Endothelial cell of umbilical vein (primary cell): ENCODE measurements around the gene CD151.

Source experiments
- CTCF ChIP-seq, 2 donors: IDR thresholded peaks; 1 replicate in 1 of 2; 2 replicates in 1 of 2; pipeline ENCODE4 v1.5.1; 2011; ENCODE audit warnings: low read length in 2 of 2, mild to moderate bottlenecking in 2 of 2, moderate library complexity in 2 of 2, control low read depth in 1 of 2, inconsistent platforms in 1 of 2, low read depth in 1 of 2; ENCODE audit not compliant: insufficient read depth in 1 of 2; ENCODE audit errors: extremely low read depth in 1 of 2
- EZH2 ChIP-seq: IDR thresholded peaks from 2 replicates; pipeline ENCODE4 v1.6.1; 2012; ENCODE audit warnings: borderline replicate concordance, low read depth, mild to moderate bottlenecking, moderate library complexity, low read length, inconsistent platforms; ENCODE audit not compliant: severe bottlenecking
- JUN ChIP-seq: IDR thresholded peaks from 2 replicates; pipeline ENCODE4 v1.6.1; 2011; ENCODE audit warnings: borderline replicate concordance, low read depth; ENCODE audit not compliant: insufficient read length, insufficient read depth
- POLR2A ChIP-seq: IDR thresholded peaks from 2 replicates; pipeline ENCODE4 v1.6.1; 2012; ENCODE audit warnings: low read depth, mild to moderate bottlenecking, control low read depth, low read length
- POLR2AphosphoS5 ChIP-seq: IDR thresholded peaks from 2 replicates; pipeline ENCODE4 v1.6.1; 2012; ENCODE audit warnings: low read depth, mild to moderate bottlenecking, control low read depth, low read length, moderate library complexity; ENCODE audit not compliant: insufficient read depth

DNA sequence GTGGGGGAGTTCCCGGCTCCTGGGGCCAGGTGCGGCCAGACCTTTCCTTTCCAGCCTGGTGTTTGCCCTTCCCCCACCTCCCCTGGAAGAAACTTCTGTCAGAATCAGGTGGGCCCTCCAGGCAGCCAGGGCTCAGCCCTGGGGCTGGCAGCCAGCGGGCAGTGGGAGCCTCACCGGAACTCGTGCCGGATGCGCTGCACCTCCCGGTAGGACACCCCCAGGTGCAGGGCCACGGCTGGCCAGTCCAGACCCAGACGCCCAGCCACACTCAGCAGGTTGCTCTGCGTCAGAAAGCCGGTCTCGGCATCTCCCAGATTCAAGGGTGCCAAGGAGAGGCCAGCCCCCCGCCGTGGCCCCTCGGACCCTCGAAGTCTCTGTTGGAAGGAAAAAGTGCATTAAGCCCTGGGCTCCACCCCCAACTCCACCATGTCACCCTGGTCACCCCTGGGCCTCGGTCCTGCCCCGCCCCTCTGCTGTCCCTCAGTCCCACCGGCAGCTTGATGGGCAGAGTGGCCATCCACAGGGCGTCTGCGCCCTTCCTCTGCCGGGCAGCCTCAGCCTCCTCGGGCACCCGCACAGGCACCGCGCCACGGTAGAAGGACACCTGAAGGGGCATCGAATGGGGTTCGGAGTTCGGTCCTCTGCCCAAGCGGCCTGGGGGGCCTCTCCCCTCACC is 33.0 kb upstream of the CD151 start:
- TF ChIP-seq CTCF (IDR thresholded peaks at IDR 0.05; ENCODE audit: extremely low read depth in 1 of 2, insufficient read depth in 1 of 2, low read depth in 1 of 2, low read length in 2 of 2) (no peak), JUN (no peak), POLR2A (no peak), POLR2AphosphoS5 (no peak), EZH2 (no peak)
